Measurements from ENCODE around the gene ARL14EPL. TPM values are rescaled to one million over a fixed set of nuclear protein-coding genes. Genes with fewer than 3 reads are reported as not detected.
"Not testable (repeated sequence)": the region's sequence is repeated elsewhere in the genome, so short reads cannot be mapped to it uniquely, and the experiment has no call there.

The ARL14EPL gene
- total RNA-seq, 1 donor from 2014 or later = not detected

DNA sequence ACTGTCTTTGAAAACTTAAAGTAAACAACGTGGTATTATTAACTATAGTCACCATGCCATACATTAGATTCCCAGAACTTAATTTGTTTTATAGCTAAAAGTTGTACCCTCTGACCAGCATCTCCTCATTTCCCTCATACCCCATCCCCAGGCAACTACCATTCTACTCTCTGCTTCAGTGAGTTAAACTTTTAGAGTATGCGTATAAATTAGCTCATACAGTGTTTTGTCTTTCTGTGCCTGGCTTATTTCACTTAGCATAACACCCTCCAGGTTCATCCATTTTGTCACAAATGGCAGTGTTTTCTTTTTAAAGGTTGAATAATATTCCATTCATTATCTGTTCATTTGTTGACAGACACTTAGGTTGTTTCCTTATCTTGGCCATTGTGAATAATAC is 66.7 kb downstream of the ARL14EPL start:
- DNase-seq (no peak), ATAC-seq (ENCODE audit: poor library complexity) (no peak)
- intact Hi-C loops (cut with DNase I) = no loop called here

DNA sequence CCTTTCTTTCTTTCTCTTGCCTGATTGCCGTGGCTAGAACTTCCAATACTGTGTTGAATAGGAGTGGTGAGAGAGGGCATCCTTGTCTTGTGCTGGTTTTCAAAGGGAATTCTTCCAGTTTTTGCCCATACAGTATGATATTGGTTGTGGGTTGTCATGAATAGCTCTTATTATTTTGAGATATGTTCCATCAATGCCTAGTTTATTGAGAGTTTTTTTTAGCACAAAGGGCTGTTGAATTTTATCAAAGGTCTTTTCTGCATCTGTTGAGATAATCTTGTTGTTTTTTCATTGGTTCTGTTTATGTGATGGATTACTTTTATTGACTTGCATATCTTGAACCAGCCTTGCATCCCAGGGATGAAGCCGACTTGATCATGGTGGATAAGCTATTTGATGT is 72.7 kb downstream of the ARL14EPL start:
- ATAC-seq (ENCODE audit: poor library complexity); intact Hi-C loops (cut with DNase I); DNase-seq: not testable (repeated sequence)

Other genes with a start within 250 kb of the ARL14EPL start
- 9.2 TPM for gene CDO1, start 215.8 kb upstream of the ARL14EPL start, total RNA-seq
- 23.0 TPM for gene ATG12, start 190.9 kb upstream of the ARL14EPL start, total RNA-seq
- 49.1 TPM for gene AP3S1, start 190.5 kb upstream of the ARL14EPL start, total RNA-seq
- 0.65 TPM for gene LVRN, start 70.0 kb upstream of the ARL14EPL start, total RNA-seq
- 31.5 TPM for gene COMMD10, start 52.6 kb downstream of the ARL14EPL start, total RNA-seq